CD14-positive monocyte (primary cell): ENCODE measurements around the gene SHANK3. TPM values are rescaled to one million over a fixed set of nuclear protein-coding genes. Genes with fewer than 3 reads are reported as not detected.

ENCODE experiments used
- DNase-seq, 3 donors: peaks; one replicate each; pipeline ENCODE4 v3.0.0-alpha.2; 2011 to 2022
- H2AFZ ChIP-seq: 2 replicates; pipeline ENCODE4 v1.6.0; 2012; ENCODE audit warnings: mild to moderate bottlenecking, low read depth, low read length, inconsistent platforms; ENCODE audit not compliant: insufficient read depth, poor library complexity, severe bottlenecking
- H3K27ac ChIP-seq, 2 donors: 1 replicate in 1 of 2; 2 replicates in 1 of 2; pipeline ENCODE4 v1.5.1; 2012 to 2013; ENCODE audit warnings: low read length in 2 of 2, control low read depth in 1 of 2, inconsistent platforms in 1 of 2, low read depth in 1 of 2, mild to moderate bottlenecking in 1 of 2
- H3K27me3 ChIP-seq, 2 donors: one replicate each; pipeline versions ENCODE4 v1.6.0 to v1.6.1; 2011 to 2013; ENCODE audit warnings: low read length in 2 of 2; ENCODE audit not compliant: control insufficient read depth in 2 of 2, insufficient read depth in 2 of 2
- H3K36me3 ChIP-seq, 2 donors: replicated peaks in 1 of 2; 1 replicate in 1 of 2; 2 replicates in 1 of 2; pipeline versions ENCODE4 v1.5.1 to v1.6.1; 2012 to 2013; ENCODE audit warnings: low read length in 2 of 2, control low read depth in 1 of 2, inconsistent platforms in 1 of 2, mild to moderate bottlenecking in 1 of 2; ENCODE audit not compliant: insufficient read depth in 2 of 2, control insufficient read depth in 1 of 2
- H3K4me1 ChIP-seq, 2 donors: 1 replicate in 1 of 2; 2 replicates in 1 of 2; pipeline versions ENCODE4 v1.5.1 to v1.6.1; 2012 to 2013; ENCODE audit warnings: low read length in 2 of 2, control low read depth in 1 of 2, inconsistent platforms in 1 of 2, mild to moderate bottlenecking in 1 of 2, moderate library complexity in 1 of 2; ENCODE audit not compliant: insufficient read depth in 2 of 2, control insufficient read depth in 1 of 2
- H3K4me2 ChIP-seq: replicated peaks from 2 replicates; pipeline ENCODE3; 2012; ENCODE audit warnings: low read length, moderate library complexity, mild to moderate bottlenecking; ENCODE audit not compliant: poor library complexity, severe bottlenecking; ENCODE audit errors: extremely low read depth
- H3K4me3 ChIP-seq, 3 experiments: fragments of 200-600 bp in 1 of 3; sonication (generic) in 1 of 3; replicated peaks in 1 of 3; 1 replicate in 2 of 3; 2 replicates in 1 of 3; pipeline ENCODE4 v1.5.1; 2011 to 2013; ENCODE audit warnings: low read length in 3 of 3, mild to moderate bottlenecking in 3 of 3, control low read depth in 2 of 3, low read depth in 2 of 3, inconsistent platforms in 1 of 3, moderate library complexity in 1 of 3
- H3K79me2 ChIP-seq: 2 replicates; pipeline ENCODE4 v1.6.0; 2012; ENCODE audit warnings: mild to moderate bottlenecking, control low read depth, inconsistent platforms, low read length, moderate library complexity; ENCODE audit not compliant: insufficient read depth
- H3K9ac ChIP-seq: 2 replicates; pipeline ENCODE4 v1.6.0; 2017; ENCODE audit warnings: low read length, mild to moderate bottlenecking; ENCODE audit not compliant: insufficient read depth, poor library complexity, severe bottlenecking
- H3K9me3 ChIP-seq, 2 donors: replicated peaks in 1 of 2; 1 replicate in 1 of 2; 2 replicates in 1 of 2; pipeline versions ENCODE4 v1.5.1 to v1.6.1; 2012 to 2013; ENCODE audit warnings: low read length in 2 of 2, control low read depth in 1 of 2; ENCODE audit not compliant: control insufficient read depth in 1 of 2, insufficient read depth in 1 of 2
- H4K20me1 ChIP-seq: 2 replicates; pipeline ENCODE4 v1.6.0; 2012; ENCODE audit warnings: mild to moderate bottlenecking, low read length, control low read depth, moderate library complexity; ENCODE audit not compliant: insufficient read depth
- H3K27ac Mint-ChIP-seq, 7 donors: one replicate each; pipeline ENCODE4 v1.8.0; 2020; ENCODE audit warnings: mild to moderate bottlenecking in 7 of 7, mixed read lengths in 7 of 7, moderate library complexity in 6 of 7, inconsistent platforms in 2 of 7
- H3K27me3 Mint-ChIP-seq, 3 donors: one replicate each; pipeline ENCODE4 v1.8.0; 2021 to 2022; ENCODE audit warnings: low read depth in 3 of 3, mild to moderate bottlenecking in 3 of 3, mixed read lengths in 3 of 3, moderate library complexity in 3 of 3, inconsistent platforms in 1 of 3
- H3K36me3 Mint-ChIP-seq, 2 donors: one replicate each; pipeline ENCODE4 v1.8.0; 2020; ENCODE audit warnings: mixed read lengths in 2 of 2, inconsistent platforms in 1 of 2, mild to moderate bottlenecking in 1 of 2
- H3K4me1 Mint-ChIP-seq: one replicate; pipeline ENCODE4 v1.8.0; 2020; ENCODE audit warnings: mild to moderate bottlenecking, mixed read lengths
- H3K4me3 Mint-ChIP-seq, 2 donors: one replicate each; pipeline ENCODE4 v1.8.0; 2020; ENCODE audit warnings: mild to moderate bottlenecking in 2 of 2, mixed read lengths in 2 of 2, moderate library complexity in 1 of 2
- H3K9me3 Mint-ChIP-seq, 7 donors: one replicate each; pipeline ENCODE4 v1.8.0; 2020 to 2022; ENCODE audit warnings: mixed read lengths in 7 of 7, mild to moderate bottlenecking in 6 of 7, moderate library complexity in 6 of 7, inconsistent platforms in 2 of 7
- WGBS: methylation state at CpG from one replicate; pipeline ENCODE4 v1.1.5; 2013; ENCODE audit warnings: missing lambda C conversion rate; ENCODE audit not compliant: insufficient coverage; 5-methylcytosine and 5-hydroxymethylcytosine counted together
- intact Hi-C, 2 donors: fragments of 100-400 bp; cut with micrococcal nuclease; formaldehyde crosslinking; loops; one replicate each; pipeline versions ENCODE4 v1.15.0 to v1.15.1; 2023
- polyA plus RNA-seq, 3 donors: library from polyadenylated mRNA; depleted of rRNA in 1 of 3; unstranded in 2 of 3; stranded (reverse) in 1 of 3; fragments of 300-500 nt in 2 of 3; fragments of >200 nt in 1 of 3; fragmentation: Illumina TruSeq in 2 of 3; gene quantifications; 1 replicate in 2 of 3; 2 replicates in 1 of 3; pipeline ENCODE4 v1.2.3, GENCODE V29; 2012 to 2021
- TF ChIP-seq, protein P1 (sequence below): fragments of 200-600 bp; IDR thresholded peaks from one replicate; pipeline ENCODE4 v1.8.0; 2022; ENCODE audit warnings: antibody characterized with exemption, mild to moderate bottlenecking

The SHANK3 gene
- polyA plus RNA-seq, 3 donors, result not detected

GRCh38 chr22:50714150-50714549 is 41.5 kb downstream of the SHANK3 start:
- Histone ChIP-seq H3K4me2 (no peak overlapping the region), H3K9ac (no peak overlapping the region), H3K9me3 (no peaks in the 10 kb centered on the region), H3K36me3 (no peaks in the 10 kb centered on the region), H3K4me3 (no peak overlapping the region), H3K27ac (no peak overlapping the region), H4K20me1 (no peaks in the 10 kb centered on the region), H2AFZ (no peak overlapping the region), H3K4me1 (no peaks in the 10 kb centered on the region), H3K79me2 (no peaks in the 10 kb centered on the region), H3K27me3 (no peaks in the 10 kb centered on the region)
- Mint-ChIP-seq H3K4me3 (no peak overlapping the region), H3K27ac (no peak overlapping the region), H3K36me3 (no peaks in the 10 kb centered on the region), H3K4me1 (no peaks in the 10 kb centered on the region), H3K9me3 (peaks cover 0 to 3% (median 0%) of the 10 kb centered on the region in 7 donors), H3K27me3 (peaks cover 0 to 1% (median 0%) of the 10 kb centered on the region in 3 donors)
- 91% methylated on average over 6 of the region's 7 CpGs for WGBS
- TF ChIP-seq, protein P1, sequence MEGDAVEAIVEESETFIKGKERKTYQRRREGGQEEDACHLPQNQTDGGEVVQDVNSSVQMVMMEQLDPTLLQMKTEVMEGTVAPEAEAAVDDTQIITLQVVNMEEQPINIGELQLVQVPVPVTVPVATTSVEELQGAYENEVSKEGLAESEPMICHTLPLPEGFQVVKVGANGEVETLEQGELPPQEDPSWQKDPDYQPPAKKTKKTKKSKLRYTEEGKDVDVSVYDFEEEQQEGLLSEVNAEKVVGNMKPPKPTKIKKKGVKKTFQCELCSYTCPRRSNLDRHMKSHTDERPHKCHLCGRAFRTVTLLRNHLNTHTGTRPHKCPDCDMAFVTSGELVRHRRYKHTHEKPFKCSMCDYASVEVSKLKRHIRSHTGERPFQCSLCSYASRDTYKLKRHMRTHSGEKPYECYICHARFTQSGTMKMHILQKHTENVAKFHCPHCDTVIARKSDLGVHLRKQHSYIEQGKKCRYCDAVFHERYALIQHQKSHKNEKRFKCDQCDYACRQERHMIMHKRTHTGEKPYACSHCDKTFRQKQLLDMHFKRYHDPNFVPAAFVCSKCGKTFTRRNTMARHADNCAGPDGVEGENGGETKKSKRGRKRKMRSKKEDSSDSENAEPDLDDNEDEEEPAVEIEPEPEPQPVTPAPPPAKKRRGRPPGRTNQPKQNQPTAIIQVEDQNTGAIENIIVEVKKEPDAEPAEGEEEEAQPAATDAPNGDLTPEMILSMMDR, result no peak
- intact Hi-C loops, result no loop called here
- no peak for DNase-seq

- no peaks in the 10 kb centered on the region for H3K36me3 Mint-ChIP-seq
- H3K27ac Mint-ChIP-seq, result no peak overlapping the region
- Histone ChIP-seq H3K4me3 (no peak overlapping the region), H3K27me3 (no peaks in the 10 kb centered on the region), H2AFZ (no peak overlapping the region), H3K4me1 (no peaks in the 10 kb centered on the region), H3K4me2 (no peak overlapping the region), H4K20me1 (no peaks in the 10 kb centered on the region), H3K27ac (no peak overlapping the region), H3K79me2 (no peaks in the 10 kb centered on the region), H3K36me3 (no peaks in the 10 kb centered on the region), H3K9me3 (no peaks in the 10 kb centered on the region), H3K9ac (no peak overlapping the region)
- no peak for DNase-seq
- peaks cover 0 to 3% (median 0%) of the 10 kb centered on the region in 7 donors for H3K9me3 Mint-ChIP-seq
- H3K27me3 Mint-ChIP-seq, result peaks cover 0 to 1% (median 0%) of the 10 kb centered on the region in 3 donors
- no peaks in the 10 kb centered on the region for H3K4me1 Mint-ChIP-seq
- intact Hi-C loops, result no loop called here
- no peak overlapping the region for H3K4me3 Mint-ChIP-seq
- TF ChIP-seq, protein P1, result no peak
- WGBS, result 95% methylated on average over 22 of the region's 22 CpGs
Observed at GRCh38 chr22:50714631-50715179, 42.1 kb downstream of the SHANK3 start.
